Measurements from ENCODE around the gene DNAH7. TPM values are rescaled to one million over a fixed set of nuclear protein-coding genes. Genes with fewer than 3 reads are reported as not detected.
"Not testable (repeated sequence)": the region's sequence is repeated elsewhere in the genome, so short reads cannot be mapped to it uniquely, and the experiment has no call there.

DNAH7 gene
- total and polyA plus RNA-seq, 2 donors (not counting 3 experiments of a cell fraction or from before 2014, with no cell fraction given) = 0.15 to 0.24 TPM

DNA sequence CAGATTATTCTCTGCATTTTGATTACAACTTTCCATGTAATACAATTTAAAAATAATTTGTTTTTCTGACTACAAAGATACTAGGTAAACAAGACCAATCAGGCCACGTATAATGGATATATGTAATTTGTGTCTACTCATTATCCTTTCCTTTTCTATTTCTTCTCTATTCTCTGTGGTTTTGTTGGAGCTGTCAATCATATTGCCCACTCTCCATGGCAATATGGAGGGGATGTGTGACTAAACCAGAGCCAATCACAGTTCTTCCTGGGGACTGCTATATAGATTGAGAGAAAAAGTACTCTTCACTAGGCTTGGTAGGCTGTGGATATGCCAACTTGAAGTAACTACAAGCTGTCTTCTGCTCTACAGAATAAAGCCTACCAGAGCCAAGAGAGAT is 144.7 kb downstream of the DNAH7 start:
- ChIA-PET CTCF (no interaction called here), POLR2A (interaction anchor here (0.7 kb wide), 1 partner anchor 59 kb away, joined by 3 read pairs; no protein-coding TSS in a partner anchor)
- Histone ChIP-seq H3K9me3 (replicated peaks; ENCODE audit: control insufficient read depth, insufficient read depth, low read length) (no peaks in the 10 kb centered on the region), H3K27ac (ENCODE audit: insufficient read depth, low read depth, low read length) (no peak overlapping the region), H3K27me3 (ENCODE audit: control insufficient read depth in 2 of 2, insufficient read depth in 2 of 2, low read length in 2 of 2) (no peaks in the 10 kb centered on the region), H3K9ac (replicated peaks; ENCODE audit: extremely low read depth, insufficient read depth, low read length) (no peak overlapping the region), H3K36me3 (ENCODE audit: control insufficient read depth in 2 of 2, extremely low read depth in 1 of 2, insufficient read depth in 2 of 2, low read length in 2 of 2) (no peaks in the 10 kb centered on the region), H3K4me3 (replicated peaks in 1 of 3; ENCODE audit: insufficient read depth in 1 of 3, low read depth in 1 of 3, low read length in 3 of 3) (no peak overlapping the region), H4K20me1 (replicated peaks; ENCODE audit: control insufficient read depth, extremely low read depth, insufficient read depth, low read length) (no peaks in the 10 kb centered on the region), H3K79me2 (ENCODE audit: control insufficient read depth, insufficient read depth, low read length) (no peaks in the 10 kb centered on the region), H3K4me1 (ENCODE audit: control insufficient read depth, extremely low read depth, insufficient read depth, low read length) (no peaks in the 10 kb centered on the region), H3K4me2 (ENCODE audit: insufficient read depth, low read length) (no peak overlapping the region), H2AFZ (ENCODE audit: low read depth, low read length) (no peak overlapping the region), H3K9me1 (replicated peaks; ENCODE audit: control insufficient read depth, extremely low read depth, insufficient read depth, low read length) (no peaks in the 10 kb centered on the region)
- intact Hi-C loops (cut with micrococcal nuclease) = no loop called here
- no TSS peak for BruUV-seq (replicated peaks)
- TF ChIP-seq POLR2A (IDR thresholded peaks at IDR 0.05; ENCODE audit: low read depth, low read length) = no peak
- TF ChIP-seq, protein P1, sequence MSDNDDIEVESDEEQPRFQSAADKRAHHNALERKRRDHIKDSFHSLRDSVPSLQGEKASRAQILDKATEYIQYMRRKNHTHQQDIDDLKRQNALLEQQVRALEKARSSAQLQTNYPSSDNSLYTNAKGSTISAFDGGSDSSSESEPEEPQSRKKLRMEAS (IDR thresholded peaks at IDR 0.05; ENCODE audit: insufficient read depth, insufficient read length) = no peak
- TF ChIP-seq GATA2 (IDR thresholded peaks at IDR 0.05; ENCODE audit: insufficient read depth, insufficient read length, low read depth, low read length) = no peak
- no peak for TF ChIP-seq EZH2 (IDR thresholded peaks at IDR 0.05; ENCODE audit: borderline replicate concordance, low read depth, low read length, severe bottlenecking)
- no peak for TF ChIP-seq POLR2AphosphoS5 (IDR thresholded peaks at IDR 0.05; ENCODE audit: insufficient read depth, low read depth, low read length)
- TF ChIP-seq, protein P2, sequence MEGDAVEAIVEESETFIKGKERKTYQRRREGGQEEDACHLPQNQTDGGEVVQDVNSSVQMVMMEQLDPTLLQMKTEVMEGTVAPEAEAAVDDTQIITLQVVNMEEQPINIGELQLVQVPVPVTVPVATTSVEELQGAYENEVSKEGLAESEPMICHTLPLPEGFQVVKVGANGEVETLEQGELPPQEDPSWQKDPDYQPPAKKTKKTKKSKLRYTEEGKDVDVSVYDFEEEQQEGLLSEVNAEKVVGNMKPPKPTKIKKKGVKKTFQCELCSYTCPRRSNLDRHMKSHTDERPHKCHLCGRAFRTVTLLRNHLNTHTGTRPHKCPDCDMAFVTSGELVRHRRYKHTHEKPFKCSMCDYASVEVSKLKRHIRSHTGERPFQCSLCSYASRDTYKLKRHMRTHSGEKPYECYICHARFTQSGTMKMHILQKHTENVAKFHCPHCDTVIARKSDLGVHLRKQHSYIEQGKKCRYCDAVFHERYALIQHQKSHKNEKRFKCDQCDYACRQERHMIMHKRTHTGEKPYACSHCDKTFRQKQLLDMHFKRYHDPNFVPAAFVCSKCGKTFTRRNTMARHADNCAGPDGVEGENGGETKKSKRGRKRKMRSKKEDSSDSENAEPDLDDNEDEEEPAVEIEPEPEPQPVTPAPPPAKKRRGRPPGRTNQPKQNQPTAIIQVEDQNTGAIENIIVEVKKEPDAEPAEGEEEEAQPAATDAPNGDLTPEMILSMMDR (IDR thresholded peaks at IDR 0.05; ENCODE audit: extremely low read depth in 1 of 2, insufficient read depth in 1 of 2, low read depth in 1 of 2, low read length in 2 of 2) = no peak
- no peak for TF ChIP-seq MYC (IDR thresholded peaks at IDR 0.05; ENCODE audit: low read depth, low read length)
- dilution Hi-C loops (cut with MboI; ENCODE audit: extremely low pct_ligation_motif_present, low sequenced_read_pairs) = no loop called here
- DNase-seq (ENCODE audit: low read depth, low spot score) (no peak), FAIRE-seq (no peak)

DNA sequence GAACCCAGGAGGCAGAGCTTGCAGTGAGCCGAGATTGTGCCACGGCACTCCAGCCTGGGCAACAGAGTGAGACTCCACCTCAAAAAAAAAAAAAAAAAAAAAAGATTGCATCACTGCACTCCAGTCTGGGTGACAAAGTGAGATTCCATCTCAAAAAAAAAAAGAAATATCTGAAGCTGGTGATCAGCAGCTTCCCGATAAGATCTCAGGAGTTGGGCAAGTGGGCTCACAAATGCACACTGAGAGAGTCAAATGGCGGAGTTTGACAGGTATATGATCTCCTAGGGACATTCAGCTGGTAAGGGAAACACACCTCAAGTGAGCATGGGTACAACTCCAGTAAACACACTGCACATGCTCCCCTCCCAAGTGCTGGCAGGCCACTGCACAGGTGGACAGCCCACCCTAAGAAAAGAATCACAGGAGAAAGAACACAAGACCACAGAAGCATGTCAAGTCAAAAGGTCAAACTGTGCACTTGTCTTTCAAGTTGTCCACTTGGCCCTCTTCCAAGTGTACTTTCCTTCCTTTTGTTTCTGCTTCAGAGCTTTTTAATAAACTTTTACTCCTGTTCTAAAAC is 151.5 kb downstream of the DNAH7 start:
- H3K4me1 ChIP-seq (ENCODE audit: control insufficient read depth, extremely low read depth, insufficient read depth, low read length); DNase-seq (ENCODE audit: low read depth, low spot score); H3K36me3 ChIP-seq (ENCODE audit: control insufficient read depth in 2 of 2, extremely low read depth in 1 of 2, insufficient read depth in 2 of 2, low read length in 2 of 2); H4K20me1 ChIP-seq (replicated peaks; ENCODE audit: control insufficient read depth, extremely low read depth, insufficient read depth, low read length); H3K9me1 ChIP-seq (replicated peaks; ENCODE audit: control insufficient read depth, extremely low read depth, insufficient read depth, low read length); H3K4me2 ChIP-seq (ENCODE audit: insufficient read depth, low read length); H3K4me3 ChIP-seq (replicated peaks in 1 of 3; ENCODE audit: insufficient read depth in 1 of 3, low read depth in 1 of 3, low read length in 3 of 3); BruUV-seq (replicated peaks); H3K9ac ChIP-seq (replicated peaks; ENCODE audit: extremely low read depth, insufficient read depth, low read length); H3K9me3 ChIP-seq (replicated peaks; ENCODE audit: control insufficient read depth, insufficient read depth, low read length); dilution Hi-C loops (cut with MboI; ENCODE audit: extremely low pct_ligation_motif_present, low sequenced_read_pairs); H3K79me2 ChIP-seq (ENCODE audit: control insufficient read depth, insufficient read depth, low read length); H2AFZ ChIP-seq (ENCODE audit: low read depth, low read length); POLR2A ChIA-PET; intact Hi-C loops (cut with micrococcal nuclease); H3K27ac ChIP-seq (ENCODE audit: insufficient read depth, low read depth, low read length); FAIRE-seq; H3K27me3 ChIP-seq (ENCODE audit: control insufficient read depth in 2 of 2, insufficient read depth in 2 of 2, low read length in 2 of 2): not testable (repeated sequence)
- CTCF ChIA-PET = interaction anchor here (0.7 kb wide), 1 partner anchor 423 kb away, joined by 3 read pairs; no protein-coding TSS in a partner anchor
